ENCODE data around the gene TPPP2.

DNA sequence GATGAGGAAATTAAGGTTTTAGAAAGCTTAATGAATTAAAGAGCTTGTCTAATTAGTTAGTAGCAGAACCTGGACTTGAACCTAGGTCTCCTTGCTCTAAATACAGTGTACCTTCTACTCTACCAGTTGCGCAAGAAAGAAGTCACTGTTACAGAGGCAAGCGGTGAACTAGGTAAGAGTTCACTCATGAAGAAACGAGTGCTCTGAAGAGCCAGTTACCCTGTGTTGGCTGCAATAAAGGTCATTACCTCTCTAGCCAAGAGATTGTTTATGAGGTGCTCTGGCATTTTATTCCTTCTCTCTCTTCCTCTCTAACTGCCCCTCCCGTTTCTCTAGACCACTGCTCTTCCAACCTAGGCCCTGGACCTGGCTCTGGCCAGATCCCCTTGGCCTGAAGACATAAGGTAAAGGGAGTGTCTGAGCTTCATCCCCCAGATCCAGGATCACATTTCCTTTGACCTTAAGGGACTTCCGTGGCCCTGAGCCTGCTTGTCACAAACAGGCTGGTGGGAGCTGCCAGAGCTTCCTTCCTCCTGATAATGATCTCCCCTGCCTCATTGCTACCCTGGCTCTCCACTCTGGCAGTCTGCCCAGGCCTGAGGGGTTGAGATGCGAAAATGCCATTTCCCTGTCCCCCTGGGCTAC, 14.1 kb downstream of the TPPP2 start:
- TF ChIP-seq, protein P1, sequence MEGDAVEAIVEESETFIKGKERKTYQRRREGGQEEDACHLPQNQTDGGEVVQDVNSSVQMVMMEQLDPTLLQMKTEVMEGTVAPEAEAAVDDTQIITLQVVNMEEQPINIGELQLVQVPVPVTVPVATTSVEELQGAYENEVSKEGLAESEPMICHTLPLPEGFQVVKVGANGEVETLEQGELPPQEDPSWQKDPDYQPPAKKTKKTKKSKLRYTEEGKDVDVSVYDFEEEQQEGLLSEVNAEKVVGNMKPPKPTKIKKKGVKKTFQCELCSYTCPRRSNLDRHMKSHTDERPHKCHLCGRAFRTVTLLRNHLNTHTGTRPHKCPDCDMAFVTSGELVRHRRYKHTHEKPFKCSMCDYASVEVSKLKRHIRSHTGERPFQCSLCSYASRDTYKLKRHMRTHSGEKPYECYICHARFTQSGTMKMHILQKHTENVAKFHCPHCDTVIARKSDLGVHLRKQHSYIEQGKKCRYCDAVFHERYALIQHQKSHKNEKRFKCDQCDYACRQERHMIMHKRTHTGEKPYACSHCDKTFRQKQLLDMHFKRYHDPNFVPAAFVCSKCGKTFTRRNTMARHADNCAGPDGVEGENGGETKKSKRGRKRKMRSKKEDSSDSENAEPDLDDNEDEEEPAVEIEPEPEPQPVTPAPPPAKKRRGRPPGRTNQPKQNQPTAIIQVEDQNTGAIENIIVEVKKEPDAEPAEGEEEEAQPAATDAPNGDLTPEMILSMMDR (IDR thresholded peaks at IDR 0.05) = no peak
- no peak for TF ChIP-seq POLR2A (IDR thresholded peaks at IDR 0.05)
